HG03460 (cell line): ENCODE measurements around the gene FNDC8.
"Not testable (repeated sequence)": the region's sequence is repeated elsewhere in the genome, so short reads cannot be mapped to it uniquely, and the experiment has no call there.

Experiments used
- ATAC-seq: cut with Tn5 transposase; IDR thresholded peaks from one replicate; pipeline ENCODE4 v1.9.1; 2021; ENCODE audit not compliant: unreplicated experiment

Gene FNDC8

GRCh38 chr17:35141681-35142466 lies 20.5 kb downstream of the FNDC8 start, which contains the start of gene NLE1:
TSS of gene NLE1 (minus strand) at chr17:35142303. CDS start at chr17:35142275, 28 bp downstream.
- ATAC-seq, result peak; percentile 93

- no peak for ATAC-seq
Measured at GRCh38 chr17:35142467-35142796, 21.0 kb downstream of the FNDC8 start.

GRCh38 chr17:35144840-35145239 lies 23.4 kb downstream of the FNDC8 start:
- ATAC-seq, result no peak

- no peak for ATAC-seq
Measured at GRCh38 chr17:35146214-35146833, 24.9 kb downstream of the FNDC8 start.

GRCh38 chr17:35147375-35147905 lies 26.0 kb downstream of the FNDC8 start, which contains the start of gene UNC45B:
TSS of gene UNC45B (plus strand) at chr17:35147817. CDS start at chr17:35148264, 447 bp downstream.
- no peak for ATAC-seq

- ATAC-seq, result no peak
Measured at GRCh38 chr17:35148144-35148543, 26.7 kb downstream of the FNDC8 start.

- ATAC-seq, result no peak
Measured at GRCh38 chr17:35149941-35150340, 28.5 kb downstream of the FNDC8 start.

- not testable (repeated sequence) for ATAC-seq
Measured at GRCh38 chr17:35151080-35151479, 29.7 kb downstream of the FNDC8 start.

GRCh38 chr17:35152421-35153140 lies 31.2 kb downstream of the FNDC8 start:
- no peak for ATAC-seq

GRCh38 chr17:35154196-35155165 lies 33.1 kb downstream of the FNDC8 start:
- no peak for ATAC-seq

- no peak for ATAC-seq
Measured at GRCh38 chr17:35155246-35155645, 33.8 kb downstream of the FNDC8 start.

- no peak for ATAC-seq
Measured at GRCh38 chr17:35159940-35160339, 38.5 kb downstream of the FNDC8 start.

GRCh38 chr17:35160354-35161201 lies 39.2 kb downstream of the FNDC8 start:
- no peak for ATAC-seq

- ATAC-seq, result no peak
Measured at GRCh38 chr17:35161281-35161761, 39.9 kb downstream of the FNDC8 start.

GRCh38 chr17:35162755-35163154 lies 41.3 kb downstream of the FNDC8 start:
- ATAC-seq, result no peak

GRCh38 chr17:35163886-35164285 lies 42.5 kb downstream of the FNDC8 start:
- no peak for ATAC-seq

- ATAC-seq, result no peak
Measured at GRCh38 chr17:35164716-35165115, 43.3 kb downstream of the FNDC8 start.

GRCh38 chr17:35166526-35166925 lies 45.1 kb downstream of the FNDC8 start:
- ATAC-seq, result no peak

GRCh38 chr17:35167046-35167445 lies 45.6 kb downstream of the FNDC8 start:
- ATAC-seq, result no peak
